HG03457 (cell line): ENCODE results near the gene HSD17B2.
"Not testable (repeated sequence)": the region's sequence is repeated elsewhere in the genome, so short reads cannot be mapped to it uniquely, and the experiment has no call there.

Experiments
- ATAC-seq: cut with Tn5 transposase; IDR thresholded peaks from one replicate; pipeline ENCODE4 v1.9.1; 2021; ENCODE audit warnings: moderate number of reproducible peaks; ENCODE audit not compliant: unreplicated experiment

Gene HSD17B2, protein sequence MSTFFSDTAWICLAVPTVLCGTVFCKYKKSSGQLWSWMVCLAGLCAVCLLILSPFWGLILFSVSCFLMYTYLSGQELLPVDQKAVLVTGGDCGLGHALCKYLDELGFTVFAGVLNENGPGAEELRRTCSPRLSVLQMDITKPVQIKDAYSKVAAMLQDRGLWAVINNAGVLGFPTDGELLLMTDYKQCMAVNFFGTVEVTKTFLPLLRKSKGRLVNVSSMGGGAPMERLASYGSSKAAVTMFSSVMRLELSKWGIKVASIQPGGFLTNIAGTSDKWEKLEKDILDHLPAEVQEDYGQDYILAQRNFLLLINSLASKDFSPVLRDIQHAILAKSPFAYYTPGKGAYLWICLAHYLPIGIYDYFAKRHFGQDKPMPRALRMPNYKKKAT

GRCh38 chr16:82034981-82035612 lies at the start of gene HSD17B2:
Gene HSD17B2 (plus strand): TSS chr16:82035253. CDS start chr16:82035425, 172 bp downstream.
- ATAC-seq, result no peak

DNA sequence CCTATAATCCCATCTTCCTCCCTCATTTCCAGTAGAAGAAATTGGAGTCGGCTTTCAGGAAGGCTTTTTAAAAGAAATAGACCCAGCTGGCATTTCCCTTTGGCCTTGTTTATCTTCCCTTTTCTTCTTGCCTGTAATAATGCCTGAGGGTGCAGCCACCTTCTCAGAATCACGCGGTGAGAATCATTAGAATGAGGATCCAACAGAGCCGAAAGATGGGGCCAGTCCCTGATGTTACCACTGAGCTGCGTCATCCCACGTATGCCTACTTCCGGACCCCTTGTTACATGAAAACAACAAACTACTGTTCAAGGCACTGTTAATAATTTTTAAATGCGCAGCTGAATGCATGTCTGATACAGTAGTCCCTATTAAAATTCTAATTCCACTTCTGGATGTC lies 47.9 kb upstream of the HSD17B2 start:
- ATAC-seq, result no peak

- ATAC-seq, result no peak
These were observed 47.3 kb upstream of the HSD17B2 start for GRCh38 chr16:81987706-81988105.

- ATAC-seq, result no peak
These were observed 42.2 kb upstream of the HSD17B2 start for GRCh38 chr16:81992859-81993258.

- no peak for ATAC-seq
These were observed 40.6 kb upstream of the HSD17B2 start for GRCh38 chr16:81994485-81994884.

DNA sequence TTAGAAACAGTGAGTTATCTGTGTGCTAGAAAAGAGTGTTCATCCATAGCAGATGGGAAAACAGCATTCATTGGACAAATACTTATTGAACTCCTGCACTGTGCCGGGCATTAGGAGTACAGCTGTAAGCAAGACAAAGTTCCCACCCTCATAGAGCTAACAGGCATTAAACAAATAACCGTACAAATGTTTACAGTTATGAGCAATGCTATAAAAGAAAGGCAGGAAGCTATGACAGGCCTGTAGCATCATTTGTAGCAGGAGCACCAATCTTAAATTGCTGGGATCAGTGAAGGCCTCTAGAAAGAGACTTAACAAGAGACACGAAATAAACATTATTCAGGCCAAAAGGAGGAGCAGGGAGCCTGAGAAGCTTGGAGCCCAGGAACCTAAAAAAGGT lies 39.4 kb upstream of the HSD17B2 start:
- ATAC-seq, result no peak

DNA sequence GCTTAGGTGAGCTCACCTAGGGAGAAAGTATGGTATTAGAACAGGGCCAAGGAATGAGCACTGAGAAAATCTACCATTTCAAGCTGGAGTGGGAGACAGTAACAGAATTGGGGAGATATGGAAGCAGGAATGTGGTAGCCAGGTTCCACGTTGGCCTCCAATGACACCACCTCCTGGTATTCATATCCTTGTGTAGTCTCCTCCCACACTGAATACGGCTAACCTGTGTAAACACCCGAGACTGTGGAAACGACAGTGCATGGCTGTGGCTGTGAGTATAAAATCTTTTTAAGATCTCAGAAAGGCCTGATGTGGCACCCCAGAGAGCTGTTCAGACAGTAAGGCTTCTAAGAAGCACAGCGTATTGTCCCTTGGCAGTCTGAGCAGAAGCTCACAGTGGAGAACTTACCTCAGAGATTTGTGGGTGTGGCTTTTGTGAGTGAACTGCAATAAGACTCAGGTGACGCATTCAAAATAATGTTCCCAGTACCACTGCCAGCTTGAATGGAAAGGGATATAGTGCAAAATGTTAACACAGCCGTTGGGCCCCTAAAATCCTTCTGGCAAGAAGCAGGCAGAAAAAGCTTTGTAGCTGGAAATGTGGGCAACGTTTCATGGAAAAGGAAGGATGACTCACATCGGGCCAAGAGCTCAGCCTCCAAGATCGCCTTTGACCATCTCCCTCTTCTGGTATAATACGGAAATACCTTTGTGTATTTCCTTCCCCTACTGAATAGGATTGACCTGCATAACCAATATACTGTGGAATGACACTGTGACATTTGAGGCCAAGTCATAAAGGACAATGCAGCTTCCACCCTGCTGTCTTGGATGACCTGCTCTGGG lies 38.2 kb upstream of the HSD17B2 start:
- no peak for ATAC-seq

GRCh38 chr16:81997738-81998137 lies 37.3 kb upstream of the HSD17B2 start:
- ATAC-seq, result no peak

- no peak for ATAC-seq
These were observed 32.2 kb upstream of the HSD17B2 start for GRCh38 chr16:82002831-82003230.

DNA sequence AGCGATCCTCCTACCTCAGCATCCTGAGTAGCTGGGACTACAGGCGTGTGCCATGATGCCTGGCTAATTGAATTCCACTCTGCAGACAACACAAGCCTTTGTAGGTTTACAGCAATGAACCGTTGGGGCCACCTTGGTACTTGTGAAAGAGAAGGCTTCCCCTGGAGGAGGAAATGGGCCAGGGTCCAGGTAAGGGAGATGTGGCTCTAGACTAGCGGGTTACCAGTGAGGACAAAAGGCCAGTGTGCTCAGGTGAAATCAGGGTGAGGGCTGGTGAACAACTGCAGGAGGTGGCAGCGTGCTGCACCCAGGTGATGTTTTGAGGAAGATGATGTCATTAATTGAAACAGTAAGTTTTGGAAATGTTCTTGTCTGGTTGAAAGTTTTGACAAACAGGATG lies 30.5 kb upstream of the HSD17B2 start:
- no peak for ATAC-seq

DNA sequence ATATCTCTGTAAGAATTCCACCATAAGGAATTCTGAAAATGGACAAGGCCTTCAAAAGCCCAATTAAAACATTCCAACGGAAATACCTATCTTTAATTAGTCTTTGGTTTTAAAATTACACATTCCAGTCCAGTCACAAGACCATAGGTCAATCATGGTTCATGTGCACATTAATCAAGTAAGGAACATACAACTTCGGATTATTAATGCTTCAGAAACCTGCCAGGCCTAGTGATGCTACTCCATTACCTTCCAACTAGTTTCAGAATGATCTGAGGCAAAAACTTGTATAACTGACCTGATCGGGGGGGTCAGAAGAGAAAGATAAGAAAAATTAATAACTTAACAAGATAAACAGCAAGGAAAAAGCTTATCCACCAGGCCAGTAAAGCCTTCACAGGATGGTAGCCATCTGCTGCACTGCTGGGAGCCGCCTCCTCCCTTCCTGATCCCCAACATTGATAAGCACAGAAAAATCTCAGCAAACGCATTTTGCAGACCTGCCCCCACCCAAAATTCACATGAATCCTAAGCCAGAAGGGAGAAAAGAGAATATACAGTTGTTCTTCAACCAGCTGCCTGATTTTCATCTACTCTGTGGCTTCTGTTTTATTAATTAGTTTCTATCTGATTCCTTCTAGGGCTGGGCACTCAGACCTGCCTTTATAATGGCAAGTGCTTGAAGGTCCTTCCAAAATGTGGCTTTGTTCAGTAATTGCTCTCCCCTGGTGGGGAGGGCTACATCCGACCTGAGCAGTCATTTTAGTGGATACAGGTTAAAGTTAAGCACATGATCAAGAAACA lies 29.8 kb upstream of the HSD17B2 start:
- ATAC-seq, result no peak

GRCh38 chr16:82006036-82006435 lies 29.0 kb upstream of the HSD17B2 start:
- ATAC-seq, result no peak

DNA sequence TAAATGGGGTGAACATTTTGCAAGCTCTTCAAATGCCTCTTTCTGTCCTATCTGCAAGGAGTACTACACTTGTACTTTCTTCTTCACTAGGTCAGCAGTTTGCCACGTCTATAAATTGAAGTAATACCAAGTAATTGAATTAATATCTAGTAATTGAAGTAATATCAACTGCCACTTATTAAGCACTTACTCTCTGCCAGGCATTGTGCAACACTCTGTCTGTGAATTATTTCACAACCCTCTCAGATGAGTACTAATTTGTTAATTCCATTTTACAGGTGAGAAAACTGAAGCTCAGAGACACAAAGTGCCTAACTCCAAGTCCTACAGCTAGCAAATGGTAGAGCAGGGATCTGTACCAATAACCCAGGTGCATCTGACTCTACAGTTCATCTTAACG lies 27.9 kb upstream of the HSD17B2 start:
- ATAC-seq, result no peak

- no peak for ATAC-seq
These were observed 26.0 kb upstream of the HSD17B2 start for GRCh38 chr16:82008957-82009592.

- not testable (repeated sequence) for ATAC-seq
These were observed 25.3 kb upstream of the HSD17B2 start for GRCh38 chr16:82009789-82010188.

GRCh38 chr16:82010649-82011048 lies 24.4 kb upstream of the HSD17B2 start:
- ATAC-seq, result no peak

GRCh38 chr16:82011199-82011641 lies 23.8 kb upstream of the HSD17B2 start, which contains the start of gene SDR42E1:
Gene SDR42E1 (minus strand): TSS chr16:82011470. CDS start chr16:82000858, 10,612 bp downstream.
- ATAC-seq, result peak; percentile 97

GRCh38 chr16:82013139-82013538 lies 21.9 kb upstream of the HSD17B2 start:
- no peak for ATAC-seq

DNA sequence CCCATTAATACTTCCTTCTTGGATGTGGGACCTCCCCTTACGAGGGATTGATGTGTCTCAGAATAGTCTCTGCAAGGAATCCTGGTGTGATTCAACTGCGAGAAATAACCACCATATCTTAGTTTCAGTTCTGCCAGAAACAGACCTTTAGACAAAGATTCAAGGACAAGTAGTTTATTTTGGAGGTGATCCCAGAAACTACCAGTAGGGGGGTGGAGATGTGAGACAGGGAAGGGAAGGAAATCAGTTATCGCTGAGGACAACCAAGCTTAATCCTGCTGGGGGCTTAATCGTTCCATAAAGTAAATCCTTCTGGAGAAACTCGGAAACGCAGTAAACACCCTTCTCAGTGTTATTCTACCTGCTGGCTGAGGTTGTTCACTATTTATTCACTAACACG lies 18.8 kb upstream of the HSD17B2 start:
- ATAC-seq, result no peak

- no peak for ATAC-seq
These were observed 18.1 kb upstream of the HSD17B2 start for GRCh38 chr16:82016964-82017363.
